ENCODE results near the gene CTNNAL1. TPM values are rescaled to one million over a fixed set of nuclear protein-coding genes. Genes with fewer than 3 reads are reported as not detected.
"Not testable (repeated sequence)": the region's sequence is repeated elsewhere in the genome, so short reads cannot be mapped to it uniquely, and the experiment has no call there.

The CTNNAL1 gene, protein sequence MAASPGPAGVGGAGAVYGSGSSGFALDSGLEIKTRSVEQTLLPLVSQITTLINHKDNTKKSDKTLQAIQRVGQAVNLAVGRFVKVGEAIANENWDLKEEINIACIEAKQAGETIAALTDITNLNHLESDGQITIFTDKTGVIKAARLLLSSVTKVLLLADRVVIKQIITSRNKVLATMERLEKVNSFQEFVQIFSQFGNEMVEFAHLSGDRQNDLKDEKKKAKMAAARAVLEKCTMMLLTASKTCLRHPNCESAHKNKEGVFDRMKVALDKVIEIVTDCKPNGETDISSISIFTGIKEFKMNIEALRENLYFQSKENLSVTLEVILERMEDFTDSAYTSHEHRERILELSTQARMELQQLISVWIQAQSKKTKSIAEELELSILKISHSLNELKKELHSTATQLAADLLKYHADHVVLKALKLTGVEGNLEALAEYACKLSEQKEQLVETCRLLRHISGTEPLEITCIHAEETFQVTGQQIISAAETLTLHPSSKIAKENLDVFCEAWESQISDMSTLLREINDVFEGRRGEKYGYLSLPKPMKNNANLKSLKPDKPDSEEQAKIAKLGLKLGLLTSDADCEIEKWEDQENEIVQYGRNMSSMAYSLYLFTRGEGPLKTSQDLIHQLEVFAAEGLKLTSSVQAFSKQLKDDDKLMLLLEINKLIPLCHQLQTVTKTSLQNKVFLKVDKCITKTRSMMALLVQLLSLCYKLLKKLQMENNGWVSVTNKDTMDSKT
- 1 to 10 TPM in 1 of 6 donors, under 1 TPM in 3, not detected in 2; 0.32 to 1.1 (median 0.80) TPM for polyA plus RNA-seq (ENCODE audit: low read depth in 6 of 6)

DNA sequence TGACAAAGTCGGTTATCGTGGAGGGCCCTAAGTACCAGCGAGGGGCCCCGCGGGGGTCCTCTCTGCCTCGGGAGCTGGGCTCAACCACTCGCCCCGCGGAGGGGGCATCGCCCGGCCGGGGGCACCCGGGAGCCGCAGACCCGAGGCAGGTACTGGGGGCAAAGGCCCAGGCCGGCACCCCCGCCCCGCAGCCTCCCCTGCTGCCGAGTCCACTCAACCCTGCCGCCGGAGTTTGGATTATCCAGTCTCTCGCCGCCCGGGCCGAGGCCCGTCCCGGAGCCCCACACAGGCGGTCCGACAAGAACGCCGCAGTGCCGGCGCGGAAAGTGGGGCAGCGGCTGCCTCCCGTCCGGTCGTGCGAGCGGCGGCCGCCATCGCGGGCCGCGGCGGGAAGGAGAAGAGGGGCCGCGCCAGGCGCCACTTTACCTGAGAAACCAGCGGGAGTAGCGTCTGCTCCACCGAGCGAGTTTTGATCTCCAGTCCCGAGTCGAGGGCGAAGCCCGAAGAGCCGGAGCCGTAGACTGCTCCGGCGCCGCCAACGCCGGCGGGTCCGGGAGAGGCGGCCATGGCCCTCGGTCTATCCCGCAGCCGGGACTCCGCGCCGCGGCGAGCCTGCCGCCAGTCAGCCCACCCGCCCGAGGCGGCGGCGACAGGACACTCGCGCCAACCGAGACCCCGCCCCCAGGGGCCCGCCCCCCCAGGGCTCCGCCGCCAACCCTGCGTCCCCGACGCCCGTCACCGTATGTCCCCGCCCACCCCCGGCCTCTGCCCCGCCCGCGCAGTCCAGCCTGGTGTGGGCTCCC is at the start of gene CTNNAL1:
Gene CTNNAL1, minus strand, starts transcription at position 624 of the 803 bp plus-strand sequence. Its CDS starts 57 bp downstream, at position 567.
- DNase-seq = peak; percentile 86
- H3K27ac Mint-ChIP-seq = peak within 1 kb of the TSS; percentile 73 to 96 (median 92)
- no peaks in the 10 kb centered on the region for H3K36me3 Mint-ChIP-seq
- peaks cover 21 to 43% (median 25%) of the 10 kb centered on the region in 3 donors for H3K4me1 Mint-ChIP-seq
- peak; percentile 92 to 93 for ATAC-seq (ENCODE audit: low read depth in 2 of 2)
- H3K4me3 Mint-ChIP-seq = peak within 1 kb of the TSS; percentile 90 to 98 (median 96)
- no peaks in the 10 kb centered on the region for H3K9me3 Mint-ChIP-seq
- H3K27me3 Mint-ChIP-seq = peaks cover 13 to 20% (median 16%) of the 10 kb centered on the region in 3 donors

DNA sequence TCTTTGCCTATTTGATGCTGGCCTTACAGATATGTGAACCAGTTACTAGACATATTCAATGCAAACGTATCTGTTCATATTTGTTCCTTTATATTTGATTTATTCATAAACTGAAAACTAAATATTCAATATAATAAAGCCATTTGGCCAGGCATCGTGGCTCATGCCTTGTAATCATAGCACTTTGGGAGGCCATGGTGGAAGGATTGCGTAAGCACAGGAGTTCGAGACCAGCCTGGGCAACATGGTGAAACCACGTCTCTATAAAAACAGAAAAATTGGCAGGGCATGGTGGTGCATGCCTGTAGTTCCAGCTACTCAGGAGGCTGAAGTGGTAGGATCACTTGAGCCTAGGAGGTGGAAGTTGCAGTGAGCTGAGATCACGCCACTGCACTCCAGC is 49.2 kb upstream of the CTNNAL1 start:
- ATAC-seq (ENCODE audit: low read depth in 2 of 2) = no peak
- H3K4me1 Mint-ChIP-seq = no peaks in the 10 kb centered on the region
- H3K36me3 Mint-ChIP-seq = peaks cover 9 to 16% of the 10 kb centered on the region in 2 donors
- DNase-seq = no peak
- H3K4me3 Mint-ChIP-seq = no peak overlapping the region
- no peaks in the 10 kb centered on the region for H3K27me3 Mint-ChIP-seq
- no peaks in the 10 kb centered on the region for H3K9me3 Mint-ChIP-seq
- H3K27ac Mint-ChIP-seq = no peak overlapping the region

DNA sequence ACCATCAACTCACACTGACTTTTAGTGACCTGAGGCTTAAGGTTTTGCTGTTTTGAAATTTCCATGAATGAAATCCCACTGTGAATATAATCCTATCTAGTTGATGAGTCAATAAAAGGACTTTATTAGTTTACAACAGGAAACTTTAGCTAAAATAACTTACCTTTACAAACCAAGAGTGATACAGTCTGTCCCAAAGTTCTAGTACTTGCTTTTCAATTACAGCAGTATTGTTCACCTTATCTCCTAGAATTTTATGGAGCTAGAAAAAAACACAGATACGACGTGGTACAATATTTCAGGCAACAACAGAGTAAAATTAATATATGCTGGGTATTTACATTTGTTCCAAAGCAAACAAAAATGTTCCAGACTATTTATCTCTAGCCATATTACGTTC is 46.9 kb upstream of the CTNNAL1 start:
- H3K4me3 Mint-ChIP-seq = no peak overlapping the region
- H3K27me3 Mint-ChIP-seq = no peaks in the 10 kb centered on the region
- H3K27ac Mint-ChIP-seq = no peak overlapping the region
- DNase-seq (no peak), ATAC-seq (ENCODE audit: low read depth in 2 of 2) (no peak)
- no peaks in the 10 kb centered on the region for H3K9me3 Mint-ChIP-seq
- H3K4me1 Mint-ChIP-seq = no peaks in the 10 kb centered on the region
- H3K36me3 Mint-ChIP-seq = peaks cover 19 to 25% of the 10 kb centered on the region in 2 donors

DNA sequence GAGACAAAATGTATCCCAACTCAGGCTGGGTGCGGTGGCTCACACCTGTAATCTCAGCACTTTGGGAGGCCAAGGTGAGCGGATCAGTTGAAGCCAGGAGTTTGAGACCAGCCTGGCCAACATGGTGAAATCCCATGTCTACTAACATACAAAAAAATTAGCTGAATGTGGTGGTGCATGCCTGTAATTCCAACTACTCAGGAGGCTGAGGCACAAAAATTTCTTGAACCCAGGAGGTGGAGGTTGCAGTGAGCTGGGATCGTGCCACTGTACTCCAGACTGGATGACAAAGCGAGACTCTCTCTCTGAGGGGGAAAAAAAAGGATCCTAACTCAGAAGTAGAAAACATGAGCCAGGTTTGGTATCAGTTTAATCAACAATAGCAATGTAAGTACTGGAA is 39.8 kb upstream of the CTNNAL1 start:
- peaks cover 37 to 63% of the 10 kb centered on the region in 2 donors for H3K36me3 Mint-ChIP-seq
- H3K27me3 Mint-ChIP-seq = not testable (repeated sequence)

DNA sequence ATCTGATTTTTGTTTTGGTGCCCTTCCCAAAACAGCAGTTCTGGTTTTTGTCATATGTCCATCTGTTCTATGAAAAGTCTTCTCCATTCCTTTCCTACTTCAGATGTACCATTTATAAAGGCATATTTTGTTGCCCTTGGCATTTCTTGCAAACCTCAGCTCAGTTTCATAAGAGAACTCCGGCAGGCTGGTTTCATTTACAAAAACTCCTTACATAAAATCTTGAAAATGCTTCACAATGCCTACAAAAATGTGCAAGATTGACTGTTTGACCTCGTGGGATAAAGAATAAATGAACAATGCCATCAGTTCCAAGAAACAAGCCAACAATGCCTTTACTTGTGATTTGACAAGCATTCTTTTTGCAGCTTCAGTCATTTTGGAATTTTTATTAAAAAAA is 39.1 kb upstream of the CTNNAL1 start:
- DNase-seq = no peak
- peaks cover 40 to 64% of the 10 kb centered on the region in 2 donors for H3K36me3 Mint-ChIP-seq
- H3K4me3 Mint-ChIP-seq = no peak overlapping the region
- no peaks in the 10 kb centered on the region for H3K4me1 Mint-ChIP-seq
- H3K9me3 Mint-ChIP-seq = no peaks in the 10 kb centered on the region
- no peak overlapping the region for H3K27ac Mint-ChIP-seq
- no peaks in the 10 kb centered on the region for H3K27me3 Mint-ChIP-seq
- ATAC-seq (ENCODE audit: low read depth in 2 of 2) = no peak

More for the DNA sequence above, 39.8 kb upstream of the CTNNAL1 start:
- not testable (repeated sequence) for H3K4me3 Mint-ChIP-seq; H3K9me3 Mint-ChIP-seq; H3K4me1 Mint-ChIP-seq; ATAC-seq (ENCODE audit: low read depth in 2 of 2); DNase-seq
- peak overlapping the region in 3 of 6 donors; percentile 53 to 81 (median 54) for H3K27ac Mint-ChIP-seq

DNA sequence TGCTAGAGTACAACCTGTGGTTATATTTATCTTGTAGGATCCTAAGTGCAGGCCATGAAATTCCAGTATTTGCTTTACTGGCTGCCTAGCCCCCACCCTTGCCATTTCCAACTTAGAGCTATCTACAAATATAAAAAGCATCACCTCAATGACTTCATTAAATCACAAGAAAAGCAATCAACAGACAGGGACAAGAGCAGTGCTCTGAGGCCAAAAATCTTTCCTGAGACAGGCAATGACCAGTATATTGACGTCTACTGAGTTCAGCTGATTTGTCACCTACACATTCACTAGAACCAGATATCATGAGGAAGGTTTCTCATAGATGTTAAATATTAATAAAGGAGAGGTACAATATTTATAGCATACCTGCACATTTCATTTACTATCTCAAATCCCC is 38.4 kb upstream of the CTNNAL1 start:
- Mint-ChIP-seq H3K4me3 (no peak overlapping the region), H3K27ac (no peak overlapping the region), H3K9me3 (no peaks in the 10 kb centered on the region), H3K36me3 (peaks cover 40 to 61% of the 10 kb centered on the region in 2 donors), H3K27me3 (no peaks in the 10 kb centered on the region), H3K4me1 (no peaks in the 10 kb centered on the region)
- ATAC-seq (ENCODE audit: low read depth in 2 of 2) (no peak), DNase-seq (no peak)

DNA sequence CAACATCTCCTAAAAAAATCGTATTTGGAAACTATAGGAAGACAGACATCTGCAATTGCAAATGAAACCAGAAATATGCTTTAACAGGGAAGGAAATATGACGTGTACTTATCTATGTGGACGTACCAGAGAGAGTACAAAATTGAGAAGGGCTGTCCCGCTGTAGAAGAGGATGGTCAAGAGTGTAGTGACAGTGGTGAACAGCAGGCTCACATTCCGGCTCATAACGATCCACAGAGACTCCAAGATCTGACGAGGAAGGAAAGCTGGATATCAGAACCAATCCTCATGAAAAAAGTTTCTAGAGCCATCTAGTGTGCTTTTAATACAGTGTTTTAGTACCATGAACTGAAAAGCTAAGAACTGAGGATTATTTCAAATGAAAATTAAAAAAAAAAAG is 37.1 kb upstream of the CTNNAL1 start:
- Mint-ChIP-seq H3K9me3 (no peaks in the 10 kb centered on the region), H3K27me3 (no peaks in the 10 kb centered on the region), H3K4me3 (no peak overlapping the region), H3K36me3 (peaks cover 33 to 61% of the 10 kb centered on the region in 2 donors), H3K27ac (no peak overlapping the region), H3K4me1 (no peaks in the 10 kb centered on the region)
- DNase-seq (no peak), ATAC-seq (ENCODE audit: low read depth in 2 of 2) (no peak)

DNA sequence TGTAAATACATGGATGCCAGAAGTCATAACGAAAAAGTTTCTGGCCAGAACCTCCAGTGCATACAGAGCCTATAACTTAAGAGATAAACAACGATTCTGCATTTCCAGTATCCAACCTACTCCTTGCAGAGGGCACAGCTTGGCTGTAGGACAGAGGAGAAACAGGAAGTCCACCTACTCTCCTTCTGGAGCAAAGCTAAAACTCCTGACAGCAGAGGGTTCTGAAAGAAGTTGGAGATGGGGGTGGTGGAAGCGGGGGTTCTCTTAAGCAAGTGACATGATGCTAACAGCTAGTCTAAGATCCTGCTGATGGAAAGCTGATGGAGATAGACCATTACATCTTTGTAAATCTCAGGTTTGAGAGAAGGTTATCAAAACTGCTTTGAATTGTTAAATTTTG is 35.5 kb upstream of the CTNNAL1 start:
- no peak for ATAC-seq (ENCODE audit: low read depth in 2 of 2)
- DNase-seq = no peak
- Mint-ChIP-seq H3K27me3 (no peaks in the 10 kb centered on the region), H3K4me3 (no peak overlapping the region), H3K4me1 (no peaks in the 10 kb centered on the region), H3K36me3 (peaks cover 26 to 54% of the 10 kb centered on the region in 2 donors), H3K27ac (no peak overlapping the region), H3K9me3 (peaks cover 0 to 3% (median 0%) of the 10 kb centered on the region in 7 donors)

DNA sequence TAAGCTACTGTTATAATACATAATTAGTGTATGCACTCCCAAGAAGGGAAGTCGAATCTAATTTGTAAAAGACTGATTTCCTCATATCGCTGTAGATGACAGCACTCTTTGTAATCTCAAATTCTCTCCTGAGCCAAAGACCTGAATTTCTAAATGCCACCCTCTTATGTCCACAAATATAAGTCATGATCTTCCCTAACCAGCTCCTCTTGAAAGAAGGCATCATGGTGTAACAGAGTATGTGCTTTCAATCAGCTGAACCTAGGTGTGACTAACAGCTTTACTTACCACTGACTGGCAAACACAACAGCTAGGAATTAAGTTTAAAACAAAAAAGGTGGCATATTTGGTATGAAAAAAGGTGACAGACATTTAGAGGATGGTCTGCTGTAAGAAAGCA is 34.0 kb upstream of the CTNNAL1 start:
- Mint-ChIP-seq H3K27ac (no peak overlapping the region), H3K36me3 (peaks cover 42 to 57% of the 10 kb centered on the region in 2 donors), H3K9me3 (peaks cover 0 to 11% (median 2%) of the 10 kb centered on the region in 7 donors), H3K4me3 (no peak overlapping the region), H3K4me1 (no peaks in the 10 kb centered on the region), H3K27me3 (no peaks in the 10 kb centered on the region)
- no peak for ATAC-seq (ENCODE audit: low read depth in 2 of 2)
- no peak for DNase-seq

DNA sequence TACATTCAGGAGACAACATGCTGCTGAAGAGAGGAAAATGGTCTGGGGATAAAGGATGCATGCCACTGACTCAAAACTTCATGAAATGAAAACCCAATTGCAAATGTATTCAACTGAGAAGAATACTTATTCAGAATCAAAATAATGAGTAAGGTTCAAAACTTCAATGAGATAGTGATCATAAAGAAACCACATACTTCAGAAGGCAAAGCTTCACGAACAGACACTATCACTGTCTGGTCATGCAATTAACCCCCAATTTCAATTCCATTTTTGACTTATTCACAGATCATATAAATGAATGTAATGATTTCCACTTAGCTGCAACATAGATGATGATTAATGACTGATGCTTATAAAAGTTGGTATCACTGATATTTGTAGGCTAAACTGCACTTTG is 33.0 kb upstream of the CTNNAL1 start:
- Mint-ChIP-seq H3K36me3 (peaks cover 43 to 49% of the 10 kb centered on the region in 2 donors), H3K9me3 (peaks cover 0 to 12% (median 2%) of the 10 kb centered on the region in 7 donors), H3K27me3 (no peaks in the 10 kb centered on the region), H3K27ac (peak overlapping the region in 1 of 6 donors; percentile 24), H3K4me3 (no peak overlapping the region), H3K4me1 (no peaks in the 10 kb centered on the region)
- DNase-seq = no peak
- no peak for ATAC-seq (ENCODE audit: low read depth in 2 of 2)

DNA sequence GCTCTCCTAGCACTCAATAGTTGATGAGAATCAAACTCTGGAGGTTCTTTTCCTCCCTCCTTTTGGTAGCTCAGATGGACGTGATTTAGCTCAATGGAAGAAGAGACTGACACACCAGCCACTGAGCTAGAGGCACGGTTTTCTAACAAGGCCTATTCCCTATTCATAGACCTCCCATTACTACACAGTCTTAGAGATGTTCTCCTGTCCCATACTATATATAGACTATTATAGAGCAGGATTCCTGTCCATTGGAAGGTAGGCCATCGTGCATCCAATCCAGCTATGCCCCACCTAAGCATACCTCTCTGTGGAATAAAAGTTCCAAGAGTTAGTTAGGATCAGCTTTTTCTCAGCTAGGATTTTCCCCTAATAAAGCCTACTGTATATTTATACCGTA is 30.3 kb upstream of the CTNNAL1 start:
- H3K9me3 Mint-ChIP-seq = peaks cover 0 to 12% (median 5%) of the 10 kb centered on the region in 7 donors
- H3K27ac Mint-ChIP-seq = peak overlapping the region in 1 of 6 donors; percentile 22
- H3K4me1 Mint-ChIP-seq = no peaks in the 10 kb centered on the region
- no peak for ATAC-seq (ENCODE audit: low read depth in 2 of 2)
- peaks cover 31 to 38% of the 10 kb centered on the region in 2 donors for H3K36me3 Mint-ChIP-seq
- H3K4me3 Mint-ChIP-seq = no peak overlapping the region
- no peaks in the 10 kb centered on the region for H3K27me3 Mint-ChIP-seq
- DNase-seq = no peak

DNA sequence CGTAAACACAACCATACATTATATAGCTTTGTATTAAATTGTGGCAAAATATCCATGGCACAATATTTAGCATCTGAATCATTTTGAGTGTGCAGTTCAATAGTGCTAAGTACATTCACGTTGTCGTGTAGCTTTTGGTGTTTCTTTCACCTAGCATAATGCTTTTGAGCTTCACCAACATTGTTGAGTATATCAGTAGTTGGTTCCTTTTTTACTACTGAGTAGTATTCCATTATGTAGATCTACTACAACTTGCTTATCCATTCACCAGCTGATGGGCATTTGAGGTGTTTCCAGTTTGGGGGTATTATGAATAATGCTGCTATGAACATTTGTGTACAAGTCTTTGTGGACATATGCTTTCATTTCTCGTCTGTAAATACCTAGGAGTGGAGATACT is 27.3 kb upstream of the CTNNAL1 start:
- DNase-seq (no peak), ATAC-seq (ENCODE audit: low read depth in 2 of 2) (no peak)
- Mint-ChIP-seq H3K27me3 (no peaks in the 10 kb centered on the region), H3K27ac (no peak overlapping the region), H3K4me1 (no peaks in the 10 kb centered on the region), H3K9me3 (peaks cover 0 to 12% (median 5%) of the 10 kb centered on the region in 7 donors), H3K4me3 (no peak overlapping the region), H3K36me3 (peaks cover 23 to 36% of the 10 kb centered on the region in 2 donors)

DNA sequence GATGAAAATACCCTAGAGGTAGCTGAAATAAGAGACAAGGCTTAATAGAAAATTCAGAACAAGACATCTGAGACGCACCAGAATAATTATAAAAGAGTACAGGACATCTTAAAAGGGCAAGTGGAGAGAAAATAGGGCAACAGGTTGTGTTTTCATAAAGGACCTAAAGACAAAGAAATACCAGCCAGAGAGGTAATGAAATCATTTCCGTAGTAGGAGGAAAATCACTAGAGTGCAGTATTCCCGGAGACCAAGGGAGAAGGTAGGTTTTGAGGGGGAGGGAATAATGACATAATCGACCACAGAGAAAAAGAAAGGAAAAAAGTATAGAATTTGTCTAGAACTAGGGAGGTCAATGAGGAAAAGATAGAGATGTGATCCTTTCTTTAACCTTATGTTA is 26.2 kb upstream of the CTNNAL1 start:
- Mint-ChIP-seq H3K4me3 (no peak overlapping the region), H3K9me3 (peaks cover 0 to 12% (median 5%) of the 10 kb centered on the region in 7 donors), H3K4me1 (no peaks in the 10 kb centered on the region), H3K27ac (peak overlapping the region in 3 of 6 donors; percentile 18 to 89 (median 22)), H3K27me3 (no peaks in the 10 kb centered on the region), H3K36me3 (peaks cover 23 to 31% of the 10 kb centered on the region in 2 donors)
- no peak for ATAC-seq (ENCODE audit: low read depth in 2 of 2)
- no peak for DNase-seq

Data from naive B cell (primary cell).